ENCODE measurements around the gene INTS14. TPM values are rescaled to one million over a fixed set of nuclear protein-coding genes. Genes with fewer than 3 reads are reported as not detected.

The INTS14 gene
- total RNA-seq, 4 donors from 2014 or later = 26.6 to 50.8 (median 32.9) TPM

GRCh38 chr15:65571971-65572370, 39.0 kb downstream of the INTS14 start:
- TF ChIP-seq CTCF (IDR thresholded peaks at IDR 0.05) = no peak
- ATAC-seq (ENCODE audit: low FRiP score) = no peak
- no peak for DNase-seq (ENCODE audit: low spot score)

- ATAC-seq (ENCODE audit: low FRiP score) = no peak
Measured at GRCh38 chr15:65569728-65570127, 41.2 kb downstream of the INTS14 start.

GRCh38 chr15:65561934-65562333, 49.0 kb downstream of the INTS14 start:
- ATAC-seq (ENCODE audit: low FRiP score) (no peak), DNase-seq (ENCODE audit: low spot score) (no peak)
- no peak for TF ChIP-seq CTCF (IDR thresholded peaks at IDR 0.05)

More at GRCh38 chr15:65569728-65570127, 41.2 kb downstream of the INTS14 start:
- no peak for TF ChIP-seq CTCF (IDR thresholded peaks at IDR 0.05)
- DNase-seq (ENCODE audit: low spot score) = no peak

GRCh38 chr15:65559941-65560340, 51.0 kb downstream of the INTS14 start:
- no peak for ATAC-seq (ENCODE audit: low FRiP score)
- TF ChIP-seq CTCF (IDR thresholded peaks at IDR 0.05) = no peak
- no peak for DNase-seq (ENCODE audit: low spot score)

GRCh38 chr15:65558997-65559760, 51.8 kb downstream of the INTS14 start:
- DNase-seq (ENCODE audit: low spot score) (no peak), ATAC-seq (ENCODE audit: low FRiP score) (no peak)
- TF ChIP-seq CTCF (IDR thresholded peaks at IDR 0.05) = no peak

- ATAC-seq (ENCODE audit: low FRiP score) = no peak
- no peak for DNase-seq (ENCODE audit: low spot score)
- no peak for TF ChIP-seq CTCF (IDR thresholded peaks at IDR 0.05)
Measured at GRCh38 chr15:65558336-65558735, 52.6 kb downstream of the INTS14 start.

- no peak for ATAC-seq (ENCODE audit: low FRiP score)
- no peak for DNase-seq (ENCODE audit: low spot score)
- no peak for TF ChIP-seq CTCF (IDR thresholded peaks at IDR 0.05)
Measured at GRCh38 chr15:65556622-65557021, 54.3 kb downstream of the INTS14 start.
